Right atrium auricular region (tissue), 2 donors: ENCODE measurements around the gene KRT71. TPM values are rescaled to one million over a fixed set of nuclear protein-coding genes. Genes with fewer than 3 reads are reported as not detected.

ENCODE experiments used
- DNase-seq: peaks from one replicate; pipeline ENCODE4 v3.0.0-alpha.2; 2019; ENCODE audit warnings: low spot score
- H3K27ac ChIP-seq, 2 donors: fragments of 200-600 bp; sonication (generic); 1 replicate in 1 of 2; 2 replicates in 1 of 2; pipeline ENCODE4 v1.5.1; 2016 to 2019
- H3K27me3 ChIP-seq, 2 donors: fragments of 200-600 bp; sonication (generic); one replicate each; pipeline versions ENCODE4 v1.5.1 to v1.6.0; 2017 to 2019
- H3K36me3 ChIP-seq: fragments of 200-600 bp; sonication (generic); one replicate; pipeline ENCODE4 v1.5.1; 2016
- H3K4me1 ChIP-seq, 2 donors: fragments of 200-600 bp; sonication (generic); one replicate each; pipeline versions ENCODE4 v1.5.1 to v1.6.0; 2017 to 2019
- H3K4me3 ChIP-seq, 2 donors: fragments of 200-600 bp; sonication (generic); 1 replicate in 1 of 2; 2 replicates in 1 of 2; pipeline ENCODE4 v1.5.1; 2017 to 2019; ENCODE audit warnings: mild to moderate bottlenecking in 1 of 2, moderate library complexity in 1 of 2
- H3K9me3 ChIP-seq, 2 donors: fragments of 200-600 bp; sonication (generic); one replicate each; pipeline ENCODE4 v1.5.1; 2019
- CTCF ChIP-seq, 2 donors: fragments of 200-600 bp; sonication (generic); IDR thresholded peaks; one replicate each; pipeline ENCODE4 v1.5.1; 2019; ENCODE audit warnings: antibody characterized with exemption in 2 of 2
- total RNA-seq, 2 donors: library from RNA; depleted of rRNA; stranded (reverse); fragments of >200 nt; gene quantifications; one replicate each; pipeline ENCODE4 v1.1.0, GENCODE V29; 2016

Gene KRT71
- total RNA-seq, 2 donors from 2014 or later: not detected

- H3K9me3 ChIP-seq: no peaks in the 10 kb centered on the region
- no peaks in the 10 kb centered on the region for H3K4me1 ChIP-seq
- no peaks in the 10 kb centered on the region for H3K27me3 ChIP-seq
- DNase-seq: no peak
- no peak for TF ChIP-seq CTCF (IDR thresholded peaks at IDR 0.05)
- no peaks in the 10 kb centered on the region for H3K36me3 ChIP-seq
- H3K27ac ChIP-seq: no peak overlapping the region
- no peak overlapping the region for H3K4me3 ChIP-seq
Measured at GRCh38 chr12:52529846-52530245, 23.1 kb downstream of the KRT71 start.

DNA sequence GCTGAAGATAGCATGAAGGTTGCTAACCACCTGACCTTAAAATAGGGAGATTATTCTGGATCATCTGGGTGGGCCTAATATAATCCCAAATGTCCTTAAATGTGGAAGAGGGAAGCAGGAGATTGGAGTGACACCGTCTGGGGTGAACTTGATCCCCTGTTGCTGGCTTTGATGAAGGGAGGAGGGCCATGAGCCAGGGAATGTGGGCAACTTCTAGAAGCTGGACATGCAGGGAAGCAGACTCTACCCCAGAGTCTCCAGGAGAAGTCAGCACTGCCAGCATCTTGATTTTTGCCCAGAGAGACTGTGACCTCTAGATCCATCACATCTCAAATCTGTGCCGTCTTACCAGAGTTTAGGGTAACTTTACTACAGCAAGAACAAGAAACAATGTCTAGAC lies 23.5 kb downstream of the KRT71 start:
- H3K4me1 ChIP-seq: no peaks in the 10 kb centered on the region
- H3K27ac ChIP-seq: no peak overlapping the region
- H3K4me3 ChIP-seq: no peak overlapping the region
- TF ChIP-seq CTCF (IDR thresholded peaks at IDR 0.05): no peak
- H3K36me3 ChIP-seq: no peaks in the 10 kb centered on the region
- no peak for DNase-seq
- no peaks in the 10 kb centered on the region for H3K9me3 ChIP-seq
- H3K27me3 ChIP-seq: no peaks in the 10 kb centered on the region

- no peak for TF ChIP-seq CTCF (IDR thresholded peaks at IDR 0.05)
- no peaks in the 10 kb centered on the region for H3K27me3 ChIP-seq
- no peak overlapping the region for H3K27ac ChIP-seq
- DNase-seq: no peak
- H3K4me1 ChIP-seq: no peaks in the 10 kb centered on the region
- H3K4me3 ChIP-seq: no peak overlapping the region
- no peaks in the 10 kb centered on the region for H3K9me3 ChIP-seq
- H3K36me3 ChIP-seq: no peaks in the 10 kb centered on the region
Measured at GRCh38 chr12:52528641-52529143, 24.3 kb downstream of the KRT71 start.

- H3K27ac ChIP-seq: no peak overlapping the region
- H3K36me3 ChIP-seq: no peaks in the 10 kb centered on the region
- H3K4me3 ChIP-seq: no peak overlapping the region
- H3K9me3 ChIP-seq: no peaks in the 10 kb centered on the region
- no peaks in the 10 kb centered on the region for H3K27me3 ChIP-seq
- TF ChIP-seq CTCF (IDR thresholded peaks at IDR 0.05): no peak
- no peaks in the 10 kb centered on the region for H3K4me1 ChIP-seq
- DNase-seq: no peak
Measured at GRCh38 chr12:52527121-52527800, 25.7 kb downstream of the KRT71 start.

- Histone ChIP-seq H3K27ac (no peak overlapping the region), H3K36me3 (no peaks in the 10 kb centered on the region), H3K9me3 (no peaks in the 10 kb centered on the region), H3K27me3 (no peaks in the 10 kb centered on the region), H3K4me1 (no peaks in the 10 kb centered on the region), H3K4me3 (no peak overlapping the region)
- no peak for TF ChIP-seq CTCF (IDR thresholded peaks at IDR 0.05)
- no peak for DNase-seq
Measured at GRCh38 chr12:52526511-52526951, 26.4 kb downstream of the KRT71 start.
